Endometrial microvascular endothelial cells (primary cell): ENCODE results near the gene THSD7B. TPM values are rescaled to one million over a fixed set of nuclear protein-coding genes. Genes with fewer than 3 reads are reported as not detected.
"Not testable (repeated sequence)": the region's sequence is repeated elsewhere in the genome, so short reads cannot be mapped to it uniquely, and the experiment has no call there.

ENCODE experiments used
- in situ Hi-C: cut with HindIII; loops from 2 replicates; pipeline ENCODE4 v1.10.0; 2017; ENCODE audit warnings: low sequenced_read_pairs, low pct_unique_long_range_greater_than_20kb; ENCODE audit errors: inconsistent ontology term
- total RNA-seq: library from RNA; depleted of rRNA; stranded (reverse); fragments of >200 nt; gene quantifications from one replicate; pipeline ENCODE4 v1.2.3, GENCODE V29; 2015; ENCODE audit errors: inconsistent ontology term

The THSD7B gene
- total RNA-seq, 1 donor from 2014 or later: not detected

DNA sequence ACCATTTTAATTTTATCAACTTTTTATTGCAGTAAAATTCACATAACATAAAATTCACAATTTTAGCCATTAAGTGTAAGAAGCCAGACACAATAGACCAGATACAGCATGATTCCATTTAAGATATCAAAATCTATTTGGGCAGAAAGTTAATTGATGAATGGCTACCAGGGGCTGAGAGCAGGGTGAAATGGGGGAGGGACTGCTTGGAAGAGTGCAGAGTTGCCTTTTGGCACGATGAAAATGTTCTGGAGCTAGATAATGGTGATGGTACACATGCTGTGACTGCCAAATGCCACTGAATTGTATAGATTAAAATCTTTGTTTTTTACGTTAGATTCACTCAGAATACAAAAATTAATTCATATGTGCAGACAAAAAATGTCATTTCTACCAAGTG, 909.6 kb downstream of the THSD7B start:
- in situ Hi-C loops: no loop called here

DNA sequence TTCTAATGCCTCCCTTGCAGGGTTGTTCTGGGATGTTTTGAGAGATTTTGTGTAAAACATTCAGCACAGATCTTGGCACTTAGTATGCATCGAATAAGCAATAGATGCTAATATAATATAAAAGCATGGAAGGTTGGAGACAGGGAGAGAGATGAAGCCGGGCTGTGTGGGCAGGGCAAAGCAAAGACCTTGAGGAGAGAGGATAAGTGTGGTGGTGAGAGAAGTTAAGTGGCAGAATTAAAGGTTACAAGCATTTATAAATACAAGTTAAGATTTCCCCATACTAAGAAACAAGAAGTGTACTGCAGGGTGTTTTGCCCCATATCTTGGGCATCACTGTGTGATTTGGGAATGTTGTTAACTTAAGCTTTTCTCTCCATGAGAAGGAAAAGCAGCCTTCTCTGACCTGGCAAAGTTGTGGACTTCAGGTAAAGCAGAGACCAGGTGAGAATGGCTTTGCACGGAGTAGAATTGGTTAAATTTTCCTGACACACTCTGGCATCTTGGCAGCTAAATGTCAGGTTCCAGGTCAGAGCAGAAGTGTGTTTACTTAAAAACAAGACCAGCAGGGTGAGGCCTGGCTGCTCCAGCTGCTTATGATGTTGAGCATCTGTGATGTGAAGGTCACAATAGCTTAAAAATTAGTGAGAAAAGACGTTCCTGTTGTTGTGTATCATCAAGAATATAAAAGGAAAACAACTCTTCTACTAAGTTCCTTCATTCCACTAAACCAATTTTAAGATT, 910.4 kb downstream of the THSD7B start:
- in situ Hi-C loops: no loop called here

DNA sequence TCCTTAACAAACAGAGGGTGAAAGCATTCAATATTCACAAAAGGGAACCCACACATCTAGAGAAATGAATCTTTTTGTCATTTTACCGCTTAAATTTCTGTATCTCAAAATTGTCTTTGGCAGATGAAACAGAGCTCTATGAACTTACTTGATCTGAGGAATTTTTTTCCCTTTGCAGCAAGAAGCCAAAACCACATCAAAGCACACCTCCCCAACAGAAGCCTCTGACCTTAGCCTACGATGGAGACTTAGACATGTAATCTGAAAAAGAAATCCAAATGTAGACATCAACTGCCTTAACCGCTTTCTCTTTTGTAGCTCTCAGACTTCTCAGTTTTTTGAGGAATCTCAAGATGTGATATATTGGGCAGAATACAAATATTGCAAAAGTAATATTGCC, 911.0 kb downstream of the THSD7B start:
- in situ Hi-C loops: no loop called here

DNA sequence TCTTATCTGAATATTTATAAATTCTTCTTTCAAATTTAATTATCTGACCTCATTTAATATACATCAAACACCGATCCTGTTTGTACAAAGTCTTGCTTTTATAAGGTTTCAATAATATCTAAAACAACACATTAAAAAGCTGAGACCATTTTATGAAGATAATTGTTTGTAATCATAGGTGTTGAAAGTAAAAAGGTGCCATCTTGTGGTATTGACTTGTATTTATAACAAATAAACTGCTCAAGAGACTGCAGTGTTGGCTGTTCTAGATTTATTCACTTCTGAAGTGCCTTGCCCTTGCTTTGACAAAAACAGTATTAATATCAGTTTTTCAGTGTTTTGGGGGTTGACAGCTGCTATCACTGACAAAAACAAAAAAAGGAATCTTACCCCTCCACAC, 912.1 kb downstream of the THSD7B start:
- in situ Hi-C loops: no loop called here

DNA sequence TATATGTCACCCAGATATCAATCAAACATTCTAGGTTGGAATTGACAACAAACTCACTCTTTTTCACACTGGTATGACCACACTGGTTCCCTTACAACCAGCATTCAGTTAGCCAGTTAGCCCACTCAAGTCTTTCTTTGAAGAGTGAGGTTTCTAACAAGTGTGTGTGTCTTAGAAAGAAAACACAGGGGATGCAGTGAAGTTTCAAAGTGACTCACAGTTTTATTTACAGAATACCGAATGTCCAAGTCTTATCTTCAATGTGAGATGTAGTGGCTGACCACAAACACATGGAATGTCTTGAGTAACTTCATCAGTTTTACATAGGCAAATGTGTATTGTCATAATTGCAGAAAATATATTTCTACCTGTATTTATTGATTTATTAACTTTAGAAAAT, 924.2 kb downstream of the THSD7B start:
- in situ Hi-C loops: no loop called here

DNA sequence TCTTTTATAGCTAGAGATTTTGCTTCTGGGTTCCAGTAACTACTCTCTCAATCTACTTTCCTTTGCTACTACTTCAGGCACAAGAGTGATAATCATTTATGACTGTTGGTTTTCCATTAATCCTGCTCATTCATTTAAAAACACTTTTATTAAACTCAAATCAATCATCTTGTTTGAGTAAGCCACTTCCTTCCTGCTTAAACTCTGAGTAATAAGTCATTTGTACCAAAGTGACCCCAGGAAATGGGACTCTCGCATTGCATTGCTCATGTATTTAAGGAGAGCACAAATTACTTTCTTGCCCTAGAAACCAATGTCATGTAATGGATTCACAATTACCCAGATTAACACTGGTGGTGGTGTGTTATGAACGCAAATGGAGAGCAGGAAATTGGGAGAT, 928.2 kb downstream of the THSD7B start:
- in situ Hi-C loops: no loop called here

DNA sequence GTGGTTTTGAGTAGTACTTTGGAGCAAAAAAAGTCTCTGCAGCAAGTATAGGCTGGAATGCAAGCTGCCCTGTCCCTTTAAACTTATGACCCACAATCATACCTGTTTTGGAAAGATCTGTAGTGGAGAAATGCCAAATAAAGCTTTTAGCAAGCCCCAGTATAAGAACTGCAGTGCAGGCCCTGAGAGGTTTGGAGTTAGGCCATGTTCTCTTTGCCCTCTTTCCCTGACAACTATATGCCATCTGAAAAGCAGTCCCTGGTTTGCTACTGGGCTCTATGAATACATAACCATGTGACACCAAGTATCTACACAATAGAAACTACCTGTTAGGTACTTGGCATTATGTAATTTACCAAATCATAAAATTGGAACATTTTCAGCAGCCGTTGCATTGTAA, 931.6 kb downstream of the THSD7B start:
- in situ Hi-C loops: no loop called here

DNA sequence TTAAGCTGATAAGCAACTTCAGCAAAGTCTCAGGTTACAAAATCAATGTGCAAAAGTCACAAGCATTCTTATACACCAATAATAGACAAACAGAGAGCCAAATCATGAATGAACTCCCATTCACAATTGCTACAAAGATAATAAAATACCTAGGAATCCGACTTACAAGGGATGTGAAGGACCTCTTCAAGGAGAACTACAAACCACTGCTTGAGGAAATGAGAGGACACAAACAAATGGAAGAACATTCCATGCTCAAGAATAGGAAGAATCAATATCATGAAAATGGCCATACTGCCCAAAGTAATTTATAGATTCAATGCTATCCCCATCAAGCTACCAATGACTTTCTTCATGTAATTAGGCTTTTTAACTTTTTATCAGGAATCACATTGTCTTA, 934.9 kb downstream of the THSD7B start:
- in situ Hi-C loops: not testable (repeated sequence)

DNA sequence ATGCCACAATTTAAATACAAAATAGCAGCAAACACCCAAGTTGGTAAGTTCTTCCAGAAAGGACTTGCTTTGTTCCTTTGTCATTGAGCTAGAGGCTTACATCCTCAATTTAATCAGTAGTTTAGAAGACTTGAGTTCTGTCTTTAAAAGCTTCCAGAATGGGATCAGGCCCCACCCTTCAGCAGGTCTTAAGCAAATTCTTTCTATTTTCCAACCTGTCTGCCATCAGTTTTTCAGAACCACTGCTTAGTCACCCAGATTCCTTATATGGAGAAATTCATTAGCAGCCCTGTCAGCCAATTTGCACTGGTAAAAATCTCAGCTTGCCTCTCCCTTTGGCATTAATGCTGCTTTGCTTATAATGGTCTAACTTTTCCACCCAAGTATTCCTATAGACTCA, 935.3 kb downstream of the THSD7B start:
- in situ Hi-C loops: no loop called here

DNA sequence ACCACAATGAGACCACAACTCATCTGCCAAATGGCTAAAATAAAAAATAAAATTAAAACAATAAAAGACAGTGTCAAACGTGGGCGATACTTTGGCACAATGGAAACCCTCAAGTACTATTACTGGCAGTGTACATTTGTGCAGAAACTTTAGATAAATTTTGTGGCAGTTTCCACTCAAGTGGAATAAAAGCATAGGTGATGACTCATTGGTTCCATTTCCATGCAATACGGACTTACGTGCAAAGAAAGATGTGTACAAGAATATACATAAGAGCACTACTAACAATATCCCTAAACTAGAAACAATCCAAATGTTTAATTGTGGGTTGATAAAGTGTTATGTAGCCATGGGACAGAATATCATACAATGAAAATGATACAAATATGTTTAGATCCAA, 940.0 kb downstream of the THSD7B start:
- in situ Hi-C loops: no loop called here

DNA sequence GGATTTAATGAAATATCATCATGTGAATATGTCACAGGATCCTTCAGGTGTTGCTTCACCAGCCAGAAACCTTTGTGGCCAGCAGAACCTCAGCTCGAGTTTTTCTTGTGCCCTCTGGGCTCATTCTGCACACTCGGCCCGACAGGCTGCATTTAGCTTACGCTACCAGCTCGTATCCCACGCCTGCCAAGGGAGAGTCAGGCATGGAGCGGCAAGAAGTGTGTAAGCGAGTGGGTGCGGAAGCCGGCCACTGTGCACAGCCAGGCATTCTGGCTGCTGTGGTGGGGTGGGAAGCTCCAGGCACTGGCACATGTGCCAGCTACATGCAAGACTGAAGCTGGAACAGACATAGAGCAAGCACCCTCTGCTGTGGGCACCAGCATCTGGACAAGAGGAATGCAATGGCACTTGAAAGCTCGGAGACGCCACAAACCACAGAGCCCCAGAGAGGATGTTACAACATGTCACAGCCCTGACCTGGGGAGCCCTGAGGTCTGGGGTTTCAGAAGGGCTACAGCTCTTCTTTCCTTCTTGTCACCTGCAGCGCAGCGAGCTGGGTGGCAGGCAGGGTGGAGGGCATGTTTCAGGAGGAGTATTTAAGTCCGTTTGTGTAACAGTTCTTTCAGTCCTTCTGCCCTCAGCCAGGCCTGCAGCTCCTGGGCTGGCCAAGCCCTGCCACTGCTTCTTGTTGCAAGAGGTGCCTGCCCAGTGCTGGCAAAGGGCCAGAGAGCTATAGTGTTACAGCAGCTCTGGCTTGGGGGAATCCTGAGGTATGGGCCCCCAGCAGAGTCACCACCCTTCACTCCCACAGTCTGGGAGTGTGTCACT, 941.7 kb downstream of the THSD7B start:
- in situ Hi-C loops: no loop called here

DNA sequence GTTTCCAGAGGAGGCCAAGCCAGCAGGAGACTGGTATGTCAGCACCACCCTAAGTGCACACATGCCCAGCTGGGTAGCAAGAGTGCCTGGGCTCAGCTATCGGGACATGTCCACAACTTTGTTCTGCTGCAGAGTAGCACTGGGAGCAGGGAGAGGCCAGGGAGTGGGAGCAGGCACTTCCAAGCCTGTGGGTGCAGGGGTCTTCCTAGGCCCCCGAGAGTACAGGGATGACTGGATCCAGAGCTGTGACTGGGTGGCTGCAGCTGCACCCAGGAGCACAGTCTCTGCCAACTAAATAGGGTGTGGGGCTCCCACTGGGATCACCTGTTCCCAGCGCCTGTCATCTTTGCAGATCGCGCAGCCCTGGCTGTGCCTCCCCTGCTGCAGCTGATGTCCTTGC, 943.0 kb downstream of the THSD7B start:
- in situ Hi-C loops: no loop called here

DNA sequence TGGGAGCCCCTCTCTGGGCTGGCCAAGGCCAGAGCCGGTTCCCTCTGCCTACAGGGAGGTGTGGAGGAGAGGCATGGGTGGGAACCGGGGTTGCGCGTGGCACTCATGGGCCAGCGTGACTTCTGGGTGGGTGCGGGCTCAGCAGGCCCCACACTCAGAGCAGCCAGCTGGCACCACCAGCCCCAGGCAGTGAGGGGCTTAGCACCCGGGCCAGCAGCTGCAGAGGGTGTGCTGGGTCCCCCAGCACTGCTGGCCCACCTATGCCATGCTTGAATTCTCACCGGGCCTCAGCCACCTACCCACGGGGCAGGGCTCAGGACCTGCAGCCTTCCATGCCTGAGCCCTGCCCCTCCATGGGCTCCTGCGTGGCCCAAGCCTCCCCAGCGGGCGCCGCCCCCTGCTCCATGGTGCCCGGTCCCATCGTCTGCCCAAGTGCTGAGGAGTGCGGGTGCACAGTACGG, 950.4 kb downstream of the THSD7B start:
- in situ Hi-C loops: no loop called here

DNA sequence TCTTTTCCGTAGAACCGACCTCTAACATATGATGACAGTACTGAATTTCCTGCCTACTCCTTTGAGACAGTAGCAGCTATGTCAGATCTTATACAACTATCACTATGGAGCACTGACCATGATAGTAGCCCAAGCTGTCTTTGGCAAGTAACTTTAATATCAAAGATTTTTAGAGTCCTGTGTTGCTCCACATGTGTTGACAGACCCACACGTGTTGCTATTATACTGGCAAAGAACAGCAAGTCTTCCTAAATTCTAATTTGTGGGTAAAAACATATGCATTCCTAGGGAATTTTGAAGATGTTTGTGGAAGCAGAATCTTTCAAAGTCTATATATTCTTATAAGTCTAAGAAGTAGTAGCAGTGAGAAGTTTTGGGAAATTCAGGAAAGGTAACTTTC, 953.4 kb downstream of the THSD7B start:
- in situ Hi-C loops: no loop called here

DNA sequence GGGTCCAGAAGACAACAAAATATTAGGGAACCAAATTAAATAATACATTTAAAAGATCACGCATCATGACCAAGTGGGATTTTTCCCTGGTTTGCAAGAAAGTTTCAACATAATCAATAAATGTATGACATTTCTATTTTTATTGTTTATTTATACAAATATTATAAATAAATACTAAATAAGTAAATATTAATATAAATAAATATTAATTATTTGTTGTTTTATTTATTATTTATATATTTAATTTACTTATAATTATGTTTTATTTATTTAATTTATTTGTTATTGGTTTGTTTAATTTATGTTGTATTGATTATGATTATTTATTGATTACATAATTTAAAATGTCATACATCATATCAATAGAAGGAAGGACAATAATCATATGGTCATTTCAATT, 956.4 kb downstream of the THSD7B start:
- in situ Hi-C loops: no loop called here

DNA sequence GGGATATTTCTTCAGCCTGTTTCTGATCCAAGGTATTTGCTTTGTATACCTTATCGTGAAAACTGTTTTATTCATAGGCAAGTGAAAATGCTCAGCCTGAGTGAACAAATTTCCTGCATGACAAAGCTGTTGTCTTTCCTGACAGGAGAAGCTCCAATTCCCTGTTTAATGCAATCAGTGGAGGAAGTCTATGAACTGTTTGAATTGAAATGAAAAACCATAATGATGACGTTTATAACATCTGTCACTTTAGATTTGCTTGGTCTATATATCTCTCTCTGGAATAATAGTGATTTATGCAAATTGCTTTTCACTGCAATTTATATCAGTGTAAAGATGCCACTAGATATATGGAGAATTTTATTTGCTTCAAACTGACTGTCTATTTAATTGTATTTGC, 959.6 kb downstream of the THSD7B start:
- in situ Hi-C loops: no loop called here
